Lower leg skin (tissue), 3 donors: ENCODE results near the gene ICAM4.

Source experiments
- CTCF ChIP-seq, 3 donors: fragments of 450-650 bp; IDR thresholded peaks; one replicate each; pipeline ENCODE4 v1.5.1; 2016; ENCODE audit warnings: antibody characterized with exemption in 3 of 3, mild to moderate bottlenecking in 3 of 3, moderate library complexity in 2 of 3
- POLR2A ChIP-seq, 2 donors: fragments of 450-650 bp; IDR thresholded peaks; one replicate each; pipeline ENCODE4 v1.6.1; 2016 to 2017; ENCODE audit warnings: antibody characterized with exemption in 2 of 2, mild to moderate bottlenecking in 1 of 2, moderate library complexity in 1 of 2

- TF ChIP-seq POLR2A (IDR thresholded peaks at IDR 0.05) (no peak), CTCF (IDR thresholded peaks at IDR 0.05) (no peak)
These were observed 48.7 kb downstream of the ICAM4 start for GRCh38 chr19:10335352-10335985.
